OCI-LY7 (cell line): Measurements from ENCODE around the gene EFCAB13. TPM values are rescaled to one million over a fixed set of nuclear protein-coding genes. Genes with fewer than 3 reads are reported as not detected.
A peak's percentile ranks its signal among the peaks of the same experiment; 100 is the strongest.

ENCODE experiments used
- BruUV-seq: library from RNA; stranded (reverse); fragments of 400-500 nt; replicated peaks from 2 replicates; lab custom pipeline; 2021; lab: Mats Ljungman, UMichigan
- CTCF ChIA-PET: fragments of 300-600 bp; sonication (Branson Sonifier 250); formaldehyde crosslinking; loops from one replicate; lab custom pipeline; 2022; ENCODE audit warnings: antibody characterized with exemption; ENCODE audit not compliant: unreplicated experiment; lab: Charles Lee
- POLR2A ChIA-PET: fragments of 300-600 bp; sonication (Branson Sonifier 250); formaldehyde crosslinking; loops from one replicate; lab custom pipeline; 2022; ENCODE audit warnings: antibody characterized with exemption; lab: Charles Lee
- DNase-seq: peaks from one replicate; pipeline ENCODE4 v3.0.0-alpha.2; 2015; ENCODE audit warnings: low spot score
- H2AFZ ChIP-seq: fragments of 200-600 bp; sonication (generic), shearing (Covaris generic); 2 replicates; pipeline ENCODE4 v1.6.1; 2014; ENCODE audit warnings: mild to moderate bottlenecking, antibody characterized with exemption, low read length, moderate library complexity
- H3K27ac ChIP-seq: fragments of 200-600 bp; sonication (generic); 2 replicates; pipeline ENCODE4 v1.5.1; 2014; ENCODE audit warnings: mixed run types, low read depth, mild to moderate bottlenecking, moderate library complexity, low read length, inconsistent platforms; ENCODE audit not compliant: poor library complexity, severe bottlenecking
- H3K36me3 ChIP-seq: fragments of 200-600 bp; sonication (generic); 2 replicates; pipeline ENCODE4 v1.6.1; 2014; ENCODE audit warnings: mild to moderate bottlenecking, antibody characterized with exemption, low read length, moderate library complexity, mixed read lengths; ENCODE audit not compliant: insufficient read depth
- H3K4me1 ChIP-seq: fragments of 200-600 bp; sonication (generic); 2 replicates; pipeline ENCODE4 v1.5.1; 2014; ENCODE audit warnings: mild to moderate bottlenecking, low read length; ENCODE audit not compliant: insufficient read depth, poor library complexity, severe bottlenecking
- H3K4me2 ChIP-seq: fragments of 200-600 bp; sonication (generic); 2 replicates; pipeline ENCODE4 v1.6.1; 2014; ENCODE audit warnings: mild to moderate bottlenecking, low read length
- H3K4me3 ChIP-seq: fragments of 200-600 bp; sonication (generic); 2 replicates; pipeline ENCODE4 v1.5.1; 2014; ENCODE audit warnings: mild to moderate bottlenecking, low read depth, low read length; ENCODE audit not compliant: poor library complexity, severe bottlenecking
- H3K79me2 ChIP-seq: fragments of 200-600 bp; sonication (generic); 2 replicates; pipeline ENCODE4 v1.6.1; 2016; ENCODE audit warnings: low read depth, mild to moderate bottlenecking, low read length, moderate library complexity, mixed read lengths; ENCODE audit not compliant: insufficient read depth
- H3K9me2 ChIP-seq: fragments of 200-600 bp; sonication (generic); 2 replicates; pipeline ENCODE4 v1.6.1; 2016; ENCODE audit warnings: mild to moderate bottlenecking, low read length, mixed read lengths; ENCODE audit not compliant: insufficient read depth
- H3K9me3 ChIP-seq: fragments of 200-600 bp; sonication (generic); 2 replicates; pipeline ENCODE4 v1.6.1; 2014; ENCODE audit warnings: mild to moderate bottlenecking, mixed run types, low read length, mixed read lengths
- H4K20me1 ChIP-seq: fragments of 200-600 bp; sonication (generic); 2 replicates; pipeline ENCODE4 v1.6.1; 2014; ENCODE audit warnings: mild to moderate bottlenecking, antibody characterized with exemption, low read length, moderate library complexity, mixed read lengths; ENCODE audit not compliant: insufficient read depth
- CTCF ChIP-seq: fragments of 200-600 bp; sonication (generic); conservative IDR thresholded peaks from 2 replicates; pipeline ENCODE4 v1.5.1; 2014; ENCODE audit warnings: mild to moderate bottlenecking, antibody characterized with exemption, low read length, moderate library complexity, mixed read lengths
- EZH2phosphoT487 ChIP-seq: fragments of 200-600 bp; sonication (generic); IDR thresholded peaks from 2 replicates; pipeline ENCODE4 v1.6.1; 2018; ENCODE audit warnings: low read depth, borderline replicate concordance, mild to moderate bottlenecking, mixed run types, antibody characterized with exemption, low read length, moderate library complexity, mixed read lengths
- intact Hi-C: fragments of 100-400 bp; cut with micrococcal nuclease; formaldehyde crosslinking; loops from one replicate; pipeline ENCODE4 v1.10.0; 2022; ENCODE audit not compliant: unreplicated experiment
- total RNA-seq, 2 experiments: library from RNA; depleted of rRNA in 1 of 2; stranded (reverse); fragments of >200 nt in 1 of 2; shearing (Covaris generic) in 1 of 2; gene quantifications; 2 replicates each; pipeline ENCODE4 v1.2.3, GENCODE V29; 2014 to 2022

The EFCAB13 gene
- total RNA-seq, 2 experiments from 2014 or later = 4.5 to 5.3 TPM

GRCh38 chr17:47286198-47286914 is 37.4 kb upstream of the EFCAB13 start:
- DNase-seq = peak; percentile 18
- POLR2A ChIA-PET = interaction anchor here (0.7 kb wide), 1 partner anchor 46 kb away, joined by 3 read pairs; no protein-coding TSS in a partner anchor

GRCh38 chr17:47287068-47287467 is 36.7 kb upstream of the EFCAB13 start:
- BruUV-seq = no TSS peak
- no peak overlapping the region for H3K4me3 ChIP-seq
- no peaks in the 10 kb centered on the region; the same call in 1 of the 2 replicates for H3K79me2 ChIP-seq
- H3K9me3 ChIP-seq = no peaks in the 10 kb centered on the region
- intact Hi-C loops = no loop called here
- DNase-seq = no peak
- H4K20me1 ChIP-seq = no peaks in the 10 kb centered on the region
- peaks cover 10% of the 10 kb centered on the region for H3K4me1 ChIP-seq
- TF ChIP-seq CTCF (peak; percentile 28; the same call in 1 of the 2 replicates), EZH2phosphoT487 (no peak)
- no peak overlapping the region for H3K27ac ChIP-seq
- no peak overlapping the region for H2AFZ ChIP-seq
- H3K9me2 ChIP-seq = no peaks in the 10 kb centered on the region
- ChIA-PET POLR2A (interaction anchor here (0.6 to 0.7 kb wide), 2 partner anchors 47 to 328 kb away, joined by 3 read pairs; no protein-coding TSS in a partner anchor), CTCF (no interaction called here)
- H3K36me3 ChIP-seq = no peaks in the 10 kb centered on the region
- H3K4me2 ChIP-seq = no peak overlapping the region

More at GRCh38 chr17:47286198-47286914, 37.4 kb upstream of the EFCAB13 start:
- Histone ChIP-seq H2AFZ (no peak overlapping the region), H3K79me2 (no peaks in the 10 kb centered on the region), H3K27ac (no peak overlapping the region), H3K4me3 (no peak overlapping the region), H3K36me3 (no peaks in the 10 kb centered on the region), H3K4me2 (peak overlapping the region; percentile 18; the same call in 1 of the 2 replicates), H3K9me2 (no peaks in the 10 kb centered on the region), H3K4me1 (peaks cover 10% of the 10 kb centered on the region), H3K9me3 (no peaks in the 10 kb centered on the region), H4K20me1 (no peaks in the 10 kb centered on the region)
- BruUV-seq = no TSS peak
- CTCF ChIA-PET = no interaction called here
- TF ChIP-seq CTCF (no peak), EZH2phosphoT487 (no peak)
- intact Hi-C loops = no loop called here

DNA sequence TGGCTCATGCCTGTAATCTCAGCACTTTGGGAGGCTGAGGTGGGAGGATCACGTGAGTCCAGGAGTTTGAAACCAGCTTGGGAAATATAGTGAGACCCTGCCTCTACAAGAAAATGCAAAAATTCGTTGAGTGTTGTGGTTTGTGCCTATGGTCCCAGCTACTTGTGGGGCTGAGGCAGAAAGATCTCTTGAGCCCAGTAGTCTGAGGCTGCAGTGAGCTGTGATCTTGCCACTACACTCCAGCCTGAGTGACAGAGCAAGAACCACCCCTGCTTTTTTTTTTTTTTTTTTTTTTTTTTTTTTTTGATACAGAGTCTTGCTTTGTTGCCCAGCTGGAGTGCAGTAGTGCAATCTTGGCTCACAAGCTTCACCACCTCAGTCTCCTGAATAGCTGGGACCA is 36.1 kb upstream of the EFCAB13 start:
- H3K27ac ChIP-seq = no peak overlapping the region
- H3K79me2 ChIP-seq = no peaks in the 10 kb centered on the region; the same call in 1 of the 2 replicates
- peaks cover 10% of the 10 kb centered on the region for H3K4me1 ChIP-seq
- H3K36me3 ChIP-seq = no peaks in the 10 kb centered on the region
- POLR2A ChIA-PET = interaction anchor here (0.6 kb wide), 2 partner anchors 47 to 327 kb away, joined by 3 to 4 read pairs; no protein-coding TSS in a partner anchor
- CTCF ChIA-PET = no interaction called here
- H2AFZ ChIP-seq = no peak overlapping the region
- no peaks in the 10 kb centered on the region for H4K20me1 ChIP-seq
- no peaks in the 10 kb centered on the region for H3K9me3 ChIP-seq
- intact Hi-C loops = no loop called here
- BruUV-seq = no TSS peak
- no peak overlapping the region for H3K4me3 ChIP-seq
- TF ChIP-seq EZH2phosphoT487 (no peak), CTCF (no peak)
- no peak overlapping the region for H3K4me2 ChIP-seq
- H3K9me2 ChIP-seq = no peaks in the 10 kb centered on the region
- DNase-seq = no peak
